PC-9 (cell line): ENCODE measurements around the gene NKX2-3.

Experiments
- EZH2 ChIP-seq: fragments of 200-600 bp; sonication (generic); IDR thresholded peaks from 2 replicates; pipeline ENCODE4 v1.8.0; 2017; ENCODE audit warnings: antibody characterized with exemption, low read depth
- TF ChIP-seq, protein P1 (sequence below): fragments of 200-600 bp; sonication (generic); conservative IDR thresholded peaks from 2 replicates; pipeline ENCODE4 v1.6.1; 2017; ENCODE audit warnings: mixed run types, antibody characterized with exemption, mild to moderate bottlenecking, moderate library complexity

DNA sequence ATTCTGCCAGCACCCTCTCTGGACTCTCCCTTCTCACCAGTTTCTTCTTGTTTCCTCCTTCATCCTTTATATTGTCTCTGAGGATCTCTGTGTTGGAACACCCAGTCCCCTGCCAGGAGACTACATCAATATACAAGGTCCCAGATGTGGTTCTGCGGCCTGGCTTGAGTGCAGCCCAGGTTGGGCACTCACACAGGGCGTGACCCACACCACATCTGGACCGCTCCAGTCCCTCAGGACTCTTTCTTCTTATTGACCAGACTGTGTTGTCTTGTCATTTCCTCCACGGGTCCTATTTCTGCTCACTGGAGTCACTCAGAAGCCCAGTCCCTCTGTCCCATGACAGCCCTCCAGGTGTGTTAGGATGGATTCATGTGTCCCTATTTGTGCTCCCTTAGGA lies 26.0 kb downstream of the NKX2-3 start:
- TF ChIP-seq, protein P1, sequence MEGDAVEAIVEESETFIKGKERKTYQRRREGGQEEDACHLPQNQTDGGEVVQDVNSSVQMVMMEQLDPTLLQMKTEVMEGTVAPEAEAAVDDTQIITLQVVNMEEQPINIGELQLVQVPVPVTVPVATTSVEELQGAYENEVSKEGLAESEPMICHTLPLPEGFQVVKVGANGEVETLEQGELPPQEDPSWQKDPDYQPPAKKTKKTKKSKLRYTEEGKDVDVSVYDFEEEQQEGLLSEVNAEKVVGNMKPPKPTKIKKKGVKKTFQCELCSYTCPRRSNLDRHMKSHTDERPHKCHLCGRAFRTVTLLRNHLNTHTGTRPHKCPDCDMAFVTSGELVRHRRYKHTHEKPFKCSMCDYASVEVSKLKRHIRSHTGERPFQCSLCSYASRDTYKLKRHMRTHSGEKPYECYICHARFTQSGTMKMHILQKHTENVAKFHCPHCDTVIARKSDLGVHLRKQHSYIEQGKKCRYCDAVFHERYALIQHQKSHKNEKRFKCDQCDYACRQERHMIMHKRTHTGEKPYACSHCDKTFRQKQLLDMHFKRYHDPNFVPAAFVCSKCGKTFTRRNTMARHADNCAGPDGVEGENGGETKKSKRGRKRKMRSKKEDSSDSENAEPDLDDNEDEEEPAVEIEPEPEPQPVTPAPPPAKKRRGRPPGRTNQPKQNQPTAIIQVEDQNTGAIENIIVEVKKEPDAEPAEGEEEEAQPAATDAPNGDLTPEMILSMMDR: no peak
- no peak for TF ChIP-seq EZH2
